Stimulated activated CD8-positive, alpha-beta memory T cell treated with anti-CD3 and anti-CD28 coated beads, Interleukin-7, amount 100 ng/mL, for 24 hours (primary cell): ENCODE results near the gene ANKRD52.

Experiments used
- DNase-seq: peaks from one replicate; pipeline ENCODE4 v3.0.0-alpha.2; 2020; ENCODE audit warnings: low read depth

Gene ANKRD52

DNA sequence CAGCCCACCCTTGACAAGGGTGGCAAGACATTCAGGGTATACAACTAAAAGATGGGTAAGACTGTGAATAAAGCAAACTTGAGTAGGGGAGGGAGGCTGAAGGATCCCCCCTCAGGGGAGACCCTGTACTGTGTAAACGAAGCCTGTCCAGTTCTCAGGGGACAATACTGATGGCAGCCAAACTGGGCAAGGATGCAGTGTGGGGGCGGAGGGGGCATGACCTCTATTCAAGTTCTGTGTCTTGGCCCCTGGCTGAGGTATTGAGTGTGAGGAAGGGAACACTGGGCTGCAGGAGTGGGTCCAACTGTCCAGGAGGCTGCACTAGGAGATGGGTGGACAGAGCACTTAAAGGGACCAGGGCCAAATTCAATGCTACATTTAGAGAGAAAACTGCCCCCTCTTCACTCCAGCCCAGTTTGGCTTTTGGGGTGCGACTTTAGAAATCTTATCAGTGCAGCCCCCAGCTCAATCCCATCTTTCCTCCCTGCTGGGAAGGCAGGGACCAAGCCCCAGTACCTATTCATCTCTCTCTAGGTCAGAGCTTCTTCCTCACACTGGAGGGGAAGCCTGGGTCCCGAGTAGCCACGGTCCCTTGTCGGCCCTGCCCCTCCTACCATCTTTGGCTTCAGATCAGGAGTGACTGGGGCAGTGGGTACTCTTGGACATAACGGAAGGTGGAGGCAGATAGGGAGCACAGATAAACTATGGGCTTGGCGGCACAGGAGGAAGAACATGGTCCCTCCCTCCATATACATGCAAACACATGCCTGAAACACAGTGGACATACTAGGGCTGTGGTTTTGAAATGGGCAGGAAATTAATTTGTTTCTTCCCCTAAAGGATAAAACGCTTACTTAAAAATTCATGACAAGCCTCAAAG, 16.5 kb downstream of the ANKRD52 start:
- no peak for DNase-seq

DNA sequence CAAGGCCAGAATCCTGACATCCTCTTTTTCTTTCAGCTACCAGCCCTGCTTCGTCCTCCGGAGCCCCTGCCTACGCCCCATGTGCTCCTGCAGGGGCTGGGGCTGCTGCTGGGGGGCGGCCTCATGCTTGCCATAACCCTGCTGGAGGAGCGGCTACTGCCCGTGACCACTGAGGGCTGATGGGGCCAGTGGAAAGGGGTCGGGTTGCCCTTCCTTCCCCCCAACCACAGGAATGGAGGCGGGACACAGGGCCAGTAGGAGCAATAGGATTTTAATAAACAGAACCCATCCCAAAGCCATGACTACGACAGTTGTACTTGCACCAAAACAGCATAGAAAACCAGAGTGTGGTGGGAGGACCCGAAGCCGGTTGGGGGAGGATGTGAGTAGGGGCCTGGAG, 20.6 kb downstream of the ANKRD52 start:
- DNase-seq = no peak

DNA sequence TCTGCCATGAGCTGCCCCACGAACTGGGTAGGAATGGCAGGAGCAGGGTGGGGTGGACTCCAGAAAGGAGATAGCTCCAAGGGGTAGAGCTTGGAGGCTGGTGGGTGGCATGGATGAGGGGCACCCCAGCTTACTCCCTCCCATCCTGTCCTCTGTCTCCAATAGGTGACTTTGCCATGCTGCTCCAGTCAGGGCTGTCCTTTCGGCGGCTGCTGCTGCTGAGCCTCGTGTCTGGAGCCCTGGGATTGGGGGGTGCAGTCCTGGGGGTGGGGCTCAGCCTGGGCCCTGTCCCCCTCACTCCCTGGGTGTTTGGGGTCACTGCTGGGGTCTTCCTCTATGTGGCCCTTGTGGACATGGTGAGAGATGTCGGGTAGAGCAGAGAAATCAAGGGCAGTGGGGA, 21.2 kb downstream of the ANKRD52 start:
- DNase-seq = no peak

DNA sequence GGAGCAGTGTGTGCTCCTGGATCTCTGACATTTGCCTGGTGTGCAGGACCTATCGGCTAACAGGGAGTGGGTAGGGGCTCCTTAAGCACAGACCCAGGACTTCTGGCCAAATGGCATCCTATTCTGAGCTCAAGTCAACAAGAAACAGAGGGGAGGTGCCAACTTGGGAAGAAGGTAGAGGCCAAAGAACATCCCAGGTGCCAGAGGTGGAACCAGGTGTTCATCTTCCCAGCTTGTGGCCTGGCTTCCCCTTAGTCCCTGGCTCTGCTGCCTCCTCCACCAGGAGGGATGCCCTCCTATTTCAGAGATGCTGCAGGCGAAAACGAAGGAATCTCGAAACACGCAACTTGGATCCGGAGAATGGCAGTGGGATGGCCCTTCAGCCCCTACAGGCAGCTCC, 22.1 kb downstream of the ANKRD52 start:
- no peak for DNase-seq

DNA sequence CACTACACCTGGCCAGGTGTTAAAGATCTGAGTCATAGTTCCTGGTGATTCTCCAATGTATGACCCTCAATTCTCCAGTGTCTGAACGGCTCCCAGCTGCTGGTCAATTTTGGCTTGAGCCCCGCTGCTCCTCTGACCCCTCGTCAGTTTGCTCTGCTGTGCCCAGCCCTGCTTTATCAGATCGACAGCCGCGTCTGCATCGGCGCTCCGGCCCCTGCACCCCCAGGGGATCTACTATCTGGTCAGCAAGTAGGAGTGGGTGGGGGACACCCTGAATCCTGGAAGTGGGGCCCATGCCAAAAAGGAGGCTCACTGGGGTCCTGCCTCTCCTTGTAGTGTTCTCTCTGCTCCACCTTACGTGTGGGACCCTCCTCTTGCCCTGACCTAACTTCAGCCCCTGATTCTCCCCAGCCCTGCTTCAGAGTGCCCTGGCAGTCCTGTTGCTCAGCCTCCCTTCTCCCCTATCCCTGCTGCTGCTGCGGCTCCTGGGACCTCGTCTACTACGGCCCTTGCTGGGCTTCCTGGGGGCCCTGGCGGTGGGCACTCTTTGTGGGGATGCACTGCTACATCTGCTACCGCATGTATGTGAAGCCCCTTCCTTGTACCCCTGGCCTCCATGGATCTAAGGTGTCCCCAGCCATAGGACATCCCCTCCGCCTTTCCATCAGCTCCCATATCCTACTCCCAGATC, 23.3 kb downstream of the ANKRD52 start:
- no peak for DNase-seq

DNA sequence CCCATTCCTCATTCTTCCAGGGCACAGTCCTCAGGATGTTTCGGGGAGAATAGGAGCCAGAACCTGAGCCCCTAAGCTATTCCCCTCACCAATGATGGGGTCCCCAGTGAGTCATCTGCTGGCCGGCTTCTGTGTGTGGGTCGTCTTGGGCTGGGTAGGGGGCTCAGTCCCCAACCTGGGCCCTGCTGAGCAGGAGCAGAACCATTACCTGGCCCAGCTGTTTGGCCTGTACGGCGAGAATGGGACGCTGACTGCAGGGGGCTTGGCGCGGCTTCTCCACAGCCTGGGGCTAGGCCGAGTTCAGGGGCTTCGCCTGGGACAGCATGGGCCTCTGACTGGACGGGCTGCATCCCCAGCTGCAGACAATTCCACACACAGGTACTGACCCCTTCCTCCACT, 27.0 kb downstream of the ANKRD52 start:
- no peak for DNase-seq

DNA sequence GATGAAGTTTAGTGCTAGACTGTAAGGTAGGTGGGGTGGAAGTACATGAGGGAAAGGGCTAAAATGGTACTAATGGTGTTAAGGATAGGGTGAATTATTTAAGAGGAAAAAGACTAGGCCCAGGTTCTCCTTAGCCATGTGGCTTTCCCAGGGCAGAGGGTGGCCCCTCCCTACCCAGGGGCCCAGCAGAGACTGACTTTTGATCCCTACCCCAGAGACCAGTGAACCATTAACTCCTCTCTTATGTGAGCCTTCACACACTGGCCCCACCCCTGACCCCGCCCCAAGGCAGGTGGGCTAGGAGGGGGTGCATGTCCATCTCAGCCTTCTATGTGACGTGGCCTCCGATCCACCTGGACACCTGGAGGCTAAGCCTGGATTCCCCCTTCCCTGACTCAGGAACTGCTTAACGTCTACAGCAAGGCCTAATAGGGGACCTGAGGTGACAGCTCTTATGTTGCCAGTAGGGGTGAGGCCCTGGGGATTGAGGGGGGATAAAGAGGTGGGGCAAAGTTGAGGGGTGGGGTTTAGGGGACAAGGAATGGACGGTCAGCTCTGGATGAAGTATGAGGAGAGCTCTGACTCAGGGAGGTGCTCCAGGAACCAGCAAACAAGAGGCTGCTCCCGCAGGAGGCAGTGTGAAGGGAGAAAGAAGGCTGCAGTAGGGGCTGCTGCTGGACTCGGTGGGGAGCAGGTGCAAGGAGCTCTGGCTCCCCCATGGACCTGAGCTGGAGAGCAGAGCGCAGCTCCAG, 27.6 kb downstream of the ANKRD52 start:
- DNase-seq = no peak

DNA sequence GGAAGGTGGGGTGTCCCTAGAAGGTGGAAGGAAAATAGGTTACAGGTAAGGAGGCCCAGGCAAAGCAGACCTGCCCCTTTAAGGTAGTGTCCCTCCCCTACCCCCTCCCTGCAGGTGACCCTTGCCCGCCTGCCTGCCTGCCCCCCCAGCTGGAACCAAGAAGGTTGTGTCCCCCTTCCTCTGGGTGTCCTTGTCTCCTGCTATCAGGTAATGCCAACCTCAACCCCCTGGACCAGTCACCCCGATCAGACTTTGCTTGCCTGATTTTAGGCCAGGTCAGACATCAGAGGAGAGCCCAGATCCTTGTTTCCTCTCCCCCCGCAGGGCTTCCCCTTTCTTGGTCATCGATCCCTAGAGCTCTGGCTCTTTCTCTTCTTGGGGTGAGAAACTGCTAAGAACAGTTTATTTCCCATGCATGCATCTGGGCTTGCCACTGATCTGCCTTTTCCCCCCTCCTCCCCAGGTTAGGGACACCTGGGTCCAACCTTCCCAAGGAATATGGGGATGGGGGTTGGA, 28.2 kb downstream of the ANKRD52 start, which contains the start of gene SLC39A5:
Gene SLC39A5 (plus strand): TSS at position 136 of the 516 bp plus-strand sequence. CDS start 1,224 bp downstream, outside the sequence.
- DNase-seq = no peak

DNA sequence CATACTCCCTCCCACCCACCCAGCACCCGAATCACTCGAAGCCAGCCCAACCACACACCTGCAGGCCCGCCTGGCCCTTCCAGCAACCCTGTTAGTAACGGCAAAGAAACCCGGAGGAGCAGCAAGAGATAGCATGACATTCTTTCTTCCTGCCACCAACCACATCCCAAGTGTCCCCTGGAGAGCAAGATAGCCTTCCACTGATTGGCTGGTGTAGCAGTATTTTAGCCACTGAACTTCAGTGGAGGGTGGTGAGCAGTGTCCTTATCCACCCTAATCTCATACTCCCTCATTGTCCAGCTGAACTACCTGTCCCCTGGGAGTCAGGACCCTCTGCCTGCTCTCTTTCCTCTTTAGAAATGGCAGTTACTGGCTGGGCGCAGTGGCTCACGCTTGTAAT, 29.1 kb downstream of the ANKRD52 start:
- DNase-seq = no peak

DNA sequence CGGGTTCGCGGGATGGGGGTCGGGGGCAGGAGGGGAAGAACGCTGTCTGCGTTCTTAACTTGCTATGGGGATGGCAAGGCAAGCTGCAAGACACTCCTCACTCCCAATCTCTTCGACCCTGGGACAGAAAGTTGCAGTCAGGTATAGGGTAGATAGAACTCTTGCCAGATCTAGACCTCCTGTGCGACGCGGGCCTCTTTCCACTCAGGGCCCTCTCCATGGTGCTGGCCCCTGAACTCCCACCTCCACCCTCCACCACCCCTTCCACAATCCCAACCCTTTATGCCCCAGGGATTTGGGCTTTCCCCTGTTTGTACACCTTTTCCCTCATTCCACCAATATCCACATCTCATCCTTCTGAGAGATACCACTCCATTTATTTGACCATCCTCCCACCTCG, 33.2 kb downstream of the ANKRD52 start:
- no peak for DNase-seq

DNA sequence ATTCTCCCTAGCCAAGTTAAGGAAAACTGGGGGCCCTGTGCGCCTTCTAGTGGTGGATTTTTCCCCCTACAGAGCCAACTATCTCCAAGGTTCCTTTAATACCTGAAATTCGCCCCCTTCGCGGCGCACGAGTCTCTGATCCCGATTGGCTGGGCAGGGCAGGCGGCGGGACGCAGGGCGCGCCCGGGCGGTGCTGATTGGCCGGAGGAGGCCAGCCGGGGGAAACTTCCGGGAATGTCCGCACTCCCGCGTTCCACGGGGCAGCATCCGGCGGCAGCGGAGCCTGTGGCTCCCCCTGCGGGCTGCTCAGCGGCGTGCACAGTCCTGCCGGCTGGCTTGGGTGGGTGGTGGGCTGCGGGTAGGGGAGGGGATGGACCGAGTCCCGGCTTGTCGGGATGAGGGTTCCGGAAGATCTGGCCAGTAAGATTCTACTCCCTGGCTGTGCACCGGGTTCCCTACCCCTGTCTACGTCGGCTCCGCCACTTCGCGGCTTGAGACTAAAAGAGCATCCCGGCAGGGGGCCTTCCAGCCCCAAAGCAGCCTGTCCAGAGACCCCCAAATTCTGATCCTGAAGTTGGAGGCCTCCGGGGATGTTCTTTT, 34.0 kb downstream of the ANKRD52 start, which contains the start of gene NABP2:
Gene NABP2 (plus strand): TSS at position 241 of the 600 bp plus-strand sequence. CDS start 515 bp downstream, outside the sequence.
- peak; percentile 87 for DNase-seq

DNA sequence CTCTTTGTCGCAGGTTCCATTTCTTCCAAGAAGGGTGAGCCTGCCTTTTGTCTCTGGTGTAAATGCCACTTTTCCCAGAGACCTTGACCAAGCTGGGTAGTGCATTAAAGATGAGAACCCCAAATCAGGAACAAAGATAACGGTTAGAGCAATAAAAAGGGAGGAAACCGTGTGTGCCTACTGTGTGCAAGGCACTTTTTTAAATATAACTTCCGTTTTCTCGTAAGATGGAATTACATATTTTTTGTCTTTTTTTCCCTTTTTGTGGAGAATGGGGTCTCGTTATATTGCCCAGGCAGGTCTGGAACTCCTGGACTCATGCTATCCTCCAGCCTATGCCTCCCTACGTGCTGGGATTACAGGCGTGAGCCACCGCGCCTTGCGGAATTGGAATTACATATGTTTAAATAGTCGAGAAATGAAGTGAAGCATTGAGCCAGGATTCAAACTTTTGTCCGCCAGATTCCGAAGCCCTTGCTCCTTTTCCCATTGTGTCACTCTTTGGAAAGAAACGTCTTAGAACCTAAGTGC, 34.5 kb downstream of the ANKRD52 start:
- DNase-seq = no peak

DNA sequence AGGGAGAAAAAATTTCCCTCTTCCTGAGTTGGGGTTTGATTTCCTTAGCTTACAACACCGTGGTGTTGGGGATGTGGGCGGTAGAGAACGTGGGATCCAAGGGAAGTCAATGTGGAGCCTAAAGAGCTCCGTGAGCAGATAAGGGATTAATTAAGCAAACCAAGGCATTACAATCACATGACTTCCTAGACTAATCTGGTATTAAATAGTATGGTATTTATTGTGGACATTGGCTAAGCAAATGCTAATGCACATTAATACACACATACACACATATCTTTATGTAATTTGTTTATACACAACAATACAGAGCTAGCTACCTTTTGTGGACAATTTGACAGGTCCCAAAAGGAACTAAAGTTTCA, 35.7 kb downstream of the ANKRD52 start:
- DNase-seq = no peak

DNA sequence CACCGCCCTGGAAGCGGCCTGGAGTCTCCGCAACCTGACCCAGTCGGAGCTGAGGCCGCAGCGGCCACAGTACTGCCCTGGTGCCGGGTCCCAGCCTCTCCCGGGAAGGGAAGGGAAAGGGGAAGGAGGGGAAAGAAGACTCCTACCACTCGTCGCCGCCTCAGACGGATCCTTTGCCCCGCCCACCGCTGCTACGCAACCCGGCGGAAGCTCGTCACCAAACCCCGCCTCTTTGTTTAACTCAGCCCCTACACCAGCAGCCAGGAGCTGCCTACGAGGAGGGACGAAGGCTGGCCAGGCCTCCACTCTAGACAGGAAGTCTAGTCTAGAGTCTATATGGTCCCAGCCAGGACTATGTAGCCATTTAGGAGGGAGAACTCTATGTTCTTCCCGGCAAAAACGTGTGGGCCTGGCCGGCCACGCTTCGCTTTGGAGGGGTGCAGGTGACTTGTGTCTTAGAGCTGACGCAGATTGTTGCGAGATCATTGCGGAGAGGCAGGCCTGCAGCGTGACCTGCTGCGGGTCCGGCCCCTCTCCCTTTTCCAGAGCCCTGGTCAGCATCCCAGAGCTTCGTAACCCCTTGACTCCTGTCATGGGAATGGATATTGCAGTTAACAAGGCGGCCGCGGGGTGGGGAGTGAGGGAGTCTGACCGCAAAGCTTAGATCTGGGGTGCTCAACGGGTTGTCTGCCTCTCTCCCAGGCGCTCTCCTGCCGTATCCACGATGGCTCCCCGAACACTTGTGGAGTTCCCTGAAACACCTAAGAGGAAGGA, 36.2 kb downstream of the ANKRD52 start, which contains the start of gene RNF41:
Gene RNF41 (minus strand): TSS at position 166 of the 774 bp plus-strand sequence. CDS start 7,875 bp downstream, outside the sequence.
- peak; percentile 87 for DNase-seq

DNA sequence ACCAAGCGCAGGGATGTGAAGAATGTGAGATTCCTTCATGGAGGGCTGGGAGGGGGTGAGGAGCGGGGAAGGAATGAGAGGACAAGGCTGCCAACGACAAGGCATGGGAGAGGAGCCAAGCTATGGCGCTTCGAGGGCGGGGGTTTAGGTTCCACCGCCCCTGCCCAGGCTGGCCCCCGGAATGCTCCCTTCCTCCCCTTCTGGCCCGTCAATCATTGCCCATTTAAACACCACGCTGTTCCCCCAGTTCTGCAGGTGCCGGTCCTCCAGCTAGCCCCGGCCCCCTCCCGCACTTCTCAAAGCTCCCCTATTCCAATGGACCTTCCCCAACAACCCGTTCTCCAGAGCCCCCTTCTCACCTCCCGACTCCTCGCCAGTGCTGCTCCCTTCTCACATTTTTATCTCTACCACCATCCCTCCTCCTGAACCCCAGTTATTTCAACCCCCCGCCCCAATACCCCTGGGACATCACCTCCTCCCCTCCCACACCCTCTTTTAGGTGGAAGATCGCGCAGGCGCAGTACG, 36.9 kb downstream of the ANKRD52 start:
- DNase-seq = no peak

DNA sequence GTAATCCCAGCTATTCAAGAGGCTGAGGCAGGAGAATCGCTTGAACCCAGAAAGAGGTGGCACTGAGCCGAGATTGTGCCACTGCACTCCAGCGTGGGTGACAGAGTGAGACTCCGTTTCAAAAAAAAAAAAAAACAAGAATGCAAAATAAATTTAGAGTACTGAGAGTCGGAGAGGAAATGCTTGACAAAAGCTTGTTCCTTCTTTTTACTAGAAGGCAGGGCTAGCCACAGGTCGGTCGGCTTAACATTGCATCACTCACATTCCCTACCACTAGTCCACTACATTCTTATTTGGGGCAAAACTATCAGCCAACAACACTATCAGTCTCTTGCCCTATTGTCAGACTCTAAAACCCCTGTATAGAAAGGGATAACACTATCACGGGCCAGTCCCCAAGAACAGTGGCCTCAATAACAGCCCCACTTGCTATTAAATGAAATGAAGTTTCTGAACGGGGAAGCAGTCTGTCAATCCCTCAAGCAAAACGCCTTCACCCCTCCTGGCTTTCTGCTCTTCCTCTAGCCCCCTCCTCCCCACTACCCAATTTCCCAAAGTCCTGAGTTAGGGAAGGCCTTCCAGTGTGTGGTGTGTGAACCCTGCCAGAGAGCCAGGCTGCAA, 37.5 kb downstream of the ANKRD52 start:
- no peak for DNase-seq

DNA sequence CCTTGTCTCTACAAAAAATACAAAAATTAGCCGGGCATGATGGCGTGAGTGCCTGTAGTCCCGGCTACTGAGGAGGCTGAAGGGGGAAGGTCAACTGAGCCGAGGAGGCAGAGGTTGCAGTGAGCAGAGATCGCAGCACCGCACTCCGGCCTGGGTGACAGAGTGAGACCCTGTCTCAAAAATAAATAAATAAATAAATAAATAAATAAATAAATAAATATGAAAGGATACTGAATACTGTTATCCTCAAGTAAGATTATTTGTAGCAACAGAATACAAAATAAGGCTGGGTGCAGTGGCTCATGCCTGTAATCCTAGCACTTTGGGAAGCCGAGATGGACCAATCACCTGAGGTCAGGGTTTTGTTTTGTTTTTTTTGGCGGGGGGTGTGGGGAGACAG, 38.3 kb downstream of the ANKRD52 start:
- no peak for DNase-seq

DNA sequence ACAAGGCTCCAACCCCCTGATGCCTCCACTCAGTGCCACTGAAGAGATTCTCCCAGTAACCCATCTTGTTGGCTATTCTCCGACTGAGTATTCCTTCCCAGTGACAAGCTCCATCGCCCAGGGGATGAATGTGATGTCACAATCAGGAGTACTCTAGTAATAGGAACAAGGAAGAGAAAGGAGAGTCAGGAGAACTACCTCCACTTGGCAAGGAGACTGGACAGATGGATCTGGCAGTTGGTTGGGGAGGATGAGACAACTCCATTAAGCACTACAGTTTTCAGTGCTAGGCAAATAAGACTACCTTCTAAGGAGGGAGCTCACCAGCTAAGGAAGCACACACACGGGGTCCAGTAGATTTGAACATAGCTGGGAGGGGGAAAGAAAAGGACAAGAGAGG, 41.7 kb downstream of the ANKRD52 start:
- DNase-seq = no peak

DNA sequence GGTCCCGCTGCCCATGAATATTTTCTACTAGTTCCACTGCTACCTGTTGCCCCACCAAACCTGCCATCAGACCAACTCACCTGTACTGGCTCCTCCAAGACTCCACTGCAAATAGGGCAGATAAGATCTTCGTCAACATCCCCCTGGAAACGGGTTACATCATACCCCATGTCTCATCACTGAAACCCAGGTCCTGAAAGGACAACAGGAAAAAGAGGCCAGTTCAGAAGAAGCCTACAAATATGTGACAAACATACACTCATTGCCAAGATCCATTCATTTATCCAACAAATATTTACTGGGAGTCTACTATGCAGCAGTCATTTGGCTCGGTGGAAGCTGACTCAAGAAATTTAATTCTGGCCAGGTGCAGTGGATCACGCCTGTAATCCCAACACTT, 44.3 kb downstream of the ANKRD52 start:
- DNase-seq = no peak

DNA sequence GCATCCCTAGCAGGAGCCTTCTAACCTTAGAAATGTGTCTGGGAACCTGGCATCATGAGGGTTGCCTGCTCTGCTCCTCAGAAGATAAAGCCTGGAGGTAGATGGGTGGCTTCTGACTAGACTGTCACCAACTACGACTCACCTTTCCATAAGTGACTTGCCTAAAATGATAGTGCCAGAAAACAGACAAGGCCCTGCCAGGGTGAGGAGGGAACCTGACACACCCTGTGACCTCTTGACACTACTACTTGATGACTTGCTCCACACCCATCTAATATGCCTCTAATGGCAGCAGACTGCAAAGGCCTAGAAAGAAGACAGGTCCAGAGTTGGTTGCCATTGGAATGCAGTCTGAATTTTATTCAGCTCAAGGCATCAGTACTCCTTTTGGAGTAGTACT, 45.8 kb downstream of the ANKRD52 start:
- DNase-seq = no peak
